RWPE2 (cell line): ENCODE measurements around the gene ALPK1.

ENCODE experiments used
- ATAC-seq: fragments of 200-7000 bp; cut with Tn5 transposase; 3 replicates; pipeline ENCODE4 v1.9.1; 2021; ENCODE audit warnings: low read depth
- DNase-seq: peaks from one replicate; pipeline ENCODE4 v3.0.0-alpha.2; 2020; ENCODE audit warnings: low spot score
- H3K27ac ChIP-seq: fragments of 450-650 bp; 2 replicates; pipeline ENCODE4 v1.5.1; 2017; ENCODE audit warnings: mild to moderate bottlenecking; ENCODE audit not compliant: poor library complexity, severe bottlenecking
- H3K27me3 ChIP-seq: fragments of 250-450 bp; sonication (Bioruptor Pico); 2 replicates; pipeline ENCODE4 v1.5.1; 2021; ENCODE audit warnings: mild to moderate bottlenecking, moderate library complexity; ENCODE audit not compliant: insufficient read depth, poor library complexity, severe bottlenecking
- H3K36me3 ChIP-seq: fragments of 250-450 bp; sonication (Bioruptor Pico); 2 replicates; pipeline ENCODE4 v1.5.1; 2020; ENCODE audit warnings: low read depth, mild to moderate bottlenecking, moderate library complexity
- H3K4me1 ChIP-seq: fragments of 250-450 bp; sonication (Bioruptor Pico); 2 replicates; pipeline ENCODE4 v1.5.1; 2021; ENCODE audit warnings: mild to moderate bottlenecking, moderate library complexity; ENCODE audit not compliant: insufficient read depth, poor library complexity, severe bottlenecking
- H3K4me3 ChIP-seq: fragments of 250-450 bp; sonication (Bioruptor Pico); 2 replicates; pipeline ENCODE4 v1.5.1; 2021; ENCODE audit warnings: mild to moderate bottlenecking, moderate library complexity; ENCODE audit not compliant: severe bottlenecking
- H3K9me3 ChIP-seq: fragments of 250-450 bp; sonication (Bioruptor Pico); 2 replicates; pipeline ENCODE4 v1.5.1; 2021; ENCODE audit warnings: mild to moderate bottlenecking, moderate library complexity; ENCODE audit not compliant: severe bottlenecking
- CTCF ChIP-seq: fragments of 450-650 bp; IDR thresholded peaks from one replicate; pipeline ENCODE4 v1.5.1; 2017; ENCODE audit warnings: mild to moderate bottlenecking, moderate library complexity; ENCODE audit not compliant: poor library complexity, severe bottlenecking

The ALPK1 gene

DNA sequence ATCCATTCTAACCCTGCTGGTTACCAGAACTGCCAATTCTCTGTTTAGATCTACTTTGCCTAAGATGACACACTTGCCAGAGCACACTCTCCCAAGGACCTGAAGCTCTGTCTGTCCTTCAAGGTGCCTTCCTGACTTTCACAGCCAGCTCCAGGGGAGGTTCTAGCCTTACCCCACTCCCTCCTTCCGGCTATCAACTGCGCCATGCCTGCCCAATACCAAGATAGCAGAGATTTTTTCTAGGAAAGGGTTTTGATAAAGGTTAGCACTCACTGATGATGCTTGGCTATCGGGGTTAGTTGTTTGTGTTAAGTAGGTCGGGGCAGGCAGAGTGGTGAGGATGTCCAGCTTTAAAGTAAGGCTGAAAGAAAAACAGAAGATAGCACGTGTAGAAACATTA lies 14.3 kb downstream of the ALPK1 start:
- Histone ChIP-seq H3K36me3 (no peaks in the 10 kb centered on the region), H3K27ac (no peak overlapping the region), H3K4me3 (no peak overlapping the region), H3K9me3 (no peaks in the 10 kb centered on the region), H3K4me1 (no peaks in the 10 kb centered on the region), H3K27me3 (no peaks in the 10 kb centered on the region)
- ATAC-seq (no peak), DNase-seq (no peak)
- TF ChIP-seq CTCF = no peak

- no peak for TF ChIP-seq CTCF
- H3K4me3 ChIP-seq = no peak overlapping the region
- no peaks in the 10 kb centered on the region for H3K27me3 ChIP-seq
- H3K9me3 ChIP-seq = no peaks in the 10 kb centered on the region
- H3K36me3 ChIP-seq = no peaks in the 10 kb centered on the region
- no peak for DNase-seq
- ATAC-seq = no peak
- no peaks in the 10 kb centered on the region for H3K4me1 ChIP-seq
- no peak overlapping the region for H3K27ac ChIP-seq
These were observed 15.6 kb downstream of the ALPK1 start for GRCh38 chr4:112312610-112313239.

DNA sequence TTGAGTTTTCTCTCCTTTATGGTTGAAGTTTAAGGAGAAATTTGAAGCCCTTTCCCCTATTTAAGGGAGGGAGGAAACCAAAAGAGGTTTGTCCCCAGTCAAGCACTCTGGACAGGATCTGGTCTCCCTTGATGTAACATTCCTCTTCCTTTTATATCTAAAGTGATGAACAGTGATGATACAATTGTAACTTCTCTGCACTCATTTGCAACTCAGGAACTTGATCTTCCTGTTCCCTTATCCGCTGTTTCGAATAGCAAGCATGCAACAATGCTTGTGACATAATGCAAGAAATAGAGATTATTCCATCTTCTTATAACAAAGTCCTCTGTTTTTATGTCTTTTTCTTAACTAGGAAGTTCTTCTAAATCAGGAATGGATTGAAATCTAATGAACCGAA lies 18.3 kb downstream of the ALPK1 start:
- H3K27ac ChIP-seq = no peak overlapping the region
- no peak for ATAC-seq
- H3K4me1 ChIP-seq = no peaks in the 10 kb centered on the region
- no peaks in the 10 kb centered on the region for H3K9me3 ChIP-seq
- DNase-seq = no peak
- H3K27me3 ChIP-seq = no peaks in the 10 kb centered on the region
- H3K4me3 ChIP-seq = no peak overlapping the region
- no peaks in the 10 kb centered on the region for H3K36me3 ChIP-seq
- no peak for TF ChIP-seq CTCF

GRCh38 chr4:112316360-112316759 lies 19.2 kb downstream of the ALPK1 start:
- TF ChIP-seq CTCF = no peak
- Histone ChIP-seq H3K9me3 (no peaks in the 10 kb centered on the region), H3K27ac (no peak overlapping the region), H3K4me3 (no peak overlapping the region), H3K27me3 (no peaks in the 10 kb centered on the region), H3K4me1 (no peaks in the 10 kb centered on the region), H3K36me3 (no peaks in the 10 kb centered on the region)
- no peak for DNase-seq
- no peak for ATAC-seq
